IMR-90 (cell line): Measurements from ENCODE around the gene TAL1. TPM values are rescaled to one million over a fixed set of nuclear protein-coding genes. Genes with fewer than 3 reads are reported as not detected.

Experiments used
- ATAC-seq: fragments of 200-7000 bp; cut with Tn5 transposase; 2 replicates; pipeline ENCODE4 v1.9.1; 2020; ENCODE audit warnings: low read depth, mild to moderate bottlenecking, moderate library complexity
- BruUV-seq: library from RNA; stranded (reverse); fragments of 400-500 nt; replicated peaks from 2 replicates; lab custom pipeline; 2021; lab: Mats Ljungman, UMichigan
- CTCF ChIA-PET: fragments of 300-600 bp; formaldehyde crosslinking; extraction: SDS; loops from one replicate; lab custom pipeline; 2021; ENCODE audit warnings: antibody characterized with exemption; lab: Yijun Ruan, JAX
- POLR2A ChIA-PET: fragments of 300-600 bp; sonication (Branson Sonifier 250); formaldehyde crosslinking; loops from one replicate; lab custom pipeline; 2022; ENCODE audit warnings: antibody characterized with exemption; ENCODE audit not compliant: unreplicated experiment; lab: Charles Lee
- DNase-seq: peaks from one replicate; pipeline ENCODE4 v3.0.0; 2013
- H2AFZ ChIP-seq: replicated peaks from 2 replicates; pipeline ENCODE3; 2013; ENCODE audit warnings: low read length, mild to moderate bottlenecking; ENCODE audit not compliant: poor library complexity
- H2AK5ac ChIP-seq: 2 replicates; pipeline ENCODE4 v1.6.1; 2013; ENCODE audit warnings: low read depth, low read length, inconsistent platforms
- H2AK9ac ChIP-seq: replicated peaks from 2 replicates; pipeline ENCODE3; 2013; ENCODE audit warnings: mild to moderate bottlenecking, low read depth, low read length, moderate library complexity; ENCODE audit not compliant: poor library complexity
- H2BK120ac ChIP-seq: 2 replicates; pipeline ENCODE4 v1.6.1; 2013; ENCODE audit warnings: low read depth, low read length, inconsistent platforms
- H2BK15ac ChIP-seq: 3 replicates; pipeline ENCODE4 v1.6.1; 2013; ENCODE audit warnings: low read depth, low read length, inconsistent platforms
- H2BK20ac ChIP-seq: 2 replicates; pipeline ENCODE4 v1.6.1; 2013; ENCODE audit warnings: low read depth, mild to moderate bottlenecking, inconsistent platforms, low read length, moderate library complexity
- H2BK5ac ChIP-seq: 2 replicates; pipeline ENCODE4 v1.6.1; 2013; ENCODE audit warnings: mild to moderate bottlenecking, low read depth, low read length, inconsistent platforms; ENCODE audit not compliant: poor library complexity, severe bottlenecking
- H3K14ac ChIP-seq: replicated peaks from 2 replicates; pipeline ENCODE4 v1.6.1; 2013; ENCODE audit warnings: low read depth, low read length, inconsistent platforms
- H3K18ac ChIP-seq: 2 replicates; pipeline ENCODE4 v1.6.1; 2013; ENCODE audit warnings: low read depth, low read length, control low read depth
- H3K23ac ChIP-seq: 2 replicates; pipeline ENCODE4 v1.6.1; 2013; ENCODE audit warnings: low read depth, low read length, inconsistent platforms
- H3K27ac ChIP-seq: 2 replicates; pipeline ENCODE4 v1.5.1; 2013; ENCODE audit warnings: mild to moderate bottlenecking, control low read depth, low read length; ENCODE audit not compliant: insufficient read depth
- H3K27me3 ChIP-seq: 2 replicates; pipeline ENCODE4 v1.6.1; 2013; ENCODE audit warnings: low read length; ENCODE audit not compliant: control insufficient read depth, insufficient read depth
- H3K36me3 ChIP-seq: 2 replicates; pipeline ENCODE4 v1.6.1; 2013; ENCODE audit warnings: low read length, mixed read lengths; ENCODE audit not compliant: control insufficient read depth, insufficient read depth
- H3K4ac ChIP-seq: 2 replicates; pipeline ENCODE4 v1.6.1; 2013; ENCODE audit warnings: low read depth, low read length, inconsistent platforms
- H3K4me1 ChIP-seq: 2 replicates; pipeline ENCODE4 v1.6.1; 2013; ENCODE audit warnings: low read length, mixed read lengths; ENCODE audit not compliant: control insufficient read depth, insufficient read depth
- H3K4me2 ChIP-seq: 2 replicates; pipeline ENCODE4 v1.6.1; 2013; ENCODE audit warnings: low read depth, mild to moderate bottlenecking, control low read depth, low read length, moderate library complexity
- H3K4me3 ChIP-seq: 2 replicates; pipeline ENCODE4 v1.5.1; 2013; ENCODE audit warnings: low read depth, mild to moderate bottlenecking, control low read depth, low read length, moderate library complexity; ENCODE audit not compliant: insufficient read depth
- H3K56ac ChIP-seq: 2 replicates; pipeline ENCODE4 v1.6.1; 2013; ENCODE audit warnings: low read length, inconsistent platforms; ENCODE audit not compliant: insufficient read depth; ENCODE audit errors: extremely low read depth
- H3K79me1 ChIP-seq, 2 experiments: 2 replicates each; pipeline ENCODE4 v1.6.1; 2013; ENCODE audit warnings: low read length in 2 of 2, inconsistent platforms in 1 of 2, low read depth in 1 of 2
- H3K9ac ChIP-seq: 2 replicates; pipeline ENCODE4 v1.6.1; 2013; ENCODE audit warnings: low read depth, low read length, control low read depth
- H3K9me1 ChIP-seq: 2 replicates; pipeline ENCODE4 v1.6.1; 2013; ENCODE audit warnings: low read length, inconsistent platforms; ENCODE audit not compliant: insufficient read depth
- H3K9me3 ChIP-seq: 2 replicates; pipeline ENCODE4 v1.6.1; 2013; ENCODE audit warnings: low read length; ENCODE audit not compliant: control insufficient read depth, insufficient read depth
- H4K20me1 ChIP-seq: 2 replicates; pipeline ENCODE4 v1.6.1; 2013; ENCODE audit warnings: low read length, inconsistent platforms; ENCODE audit not compliant: insufficient read depth
- H4K5ac ChIP-seq: 2 replicates; pipeline ENCODE4 v1.6.1; 2013; ENCODE audit warnings: mild to moderate bottlenecking, low read depth, low read length, control low read depth
- H4K8ac ChIP-seq, 2 experiments: 2 replicates each; pipeline ENCODE4 v1.6.1; 2013; ENCODE audit warnings: low read depth in 2 of 2, low read length in 2 of 2, control low read depth in 1 of 2, inconsistent platforms in 1 of 2
- H4K91ac ChIP-seq: 2 replicates; pipeline ENCODE4 v1.6.1; 2013; ENCODE audit warnings: low read depth, low read length, inconsistent platforms; ENCODE audit not compliant: insufficient read depth
- BHLHE40 ChIP-seq: fragments of 150-350 bp; IDR thresholded peaks from 2 replicates; pipeline ENCODE4 v1.6.1; 2016; ENCODE audit warnings: mild to moderate bottlenecking, low read depth, low read length
- FOS ChIP-seq: fragments of 150-350 bp; IDR thresholded peaks from 2 replicates; pipeline ENCODE4 v1.6.1; 2016; ENCODE audit warnings: low read depth, low read length
- MAFK ChIP-seq: IDR thresholded peaks from 2 replicates; pipeline ENCODE4 v1.6.1; 2012; ENCODE audit warnings: low read depth, low read length, improper control_type of control experiment
- MXI1 ChIP-seq: IDR thresholded peaks from 2 replicates; pipeline ENCODE4 v1.6.1; 2012; ENCODE audit warnings: low read depth, mild to moderate bottlenecking, low read length, moderate library complexity, borderline replicate concordance
- NFE2L2 ChIP-seq: fragments of 150-350 bp; IDR thresholded peaks from 2 replicates; pipeline ENCODE4 v1.6.1; 2016; ENCODE audit warnings: low read depth, mild to moderate bottlenecking, low read length
- USF2 ChIP-seq: fragments of 150-350 bp; IDR thresholded peaks from 2 replicates; pipeline ENCODE4 v1.6.1; 2017; ENCODE audit warnings: mild to moderate bottlenecking, antibody characterized with exemption, low read length, low read depth
- WGBS, 2 experiments: methylation state at CpG; one replicate each; pipeline versions ENCODE4 v1.1.5 to v1.1.7; 2013; ENCODE audit warnings: missing lambda C conversion rate in 2 of 2; ENCODE audit not compliant: insufficient read length in 1 of 2; ENCODE audit errors: extremely low coverage in 2 of 2; 5-methylcytosine and 5-hydroxymethylcytosine counted together
- dilution Hi-C: fragments of 300-500 bp; cut with HindIII; formaldehyde crosslinking; loops from one replicate; pipeline ENCODE4 v1.14.3; 2018; ENCODE audit warnings: low sequenced_read_pairs; ENCODE audit not compliant: unreplicated experiment
- in situ Hi-C: fragments of 300-500 bp; cut with MboI; formaldehyde crosslinking; loops from 3 replicates; pipeline ENCODE4 v1.14.3; 2019; ENCODE audit warnings: low sequenced_read_pairs, inconsistent platforms, mixed read lengths
- intact Hi-C: fragments of 100-400 bp; cut with micrococcal nuclease; formaldehyde crosslinking; loops from 2 replicates; pipeline ENCODE4 v1.10.0; 2022
- polyA plus RNA-seq, 3 experiments: library from polyadenylated mRNA; depleted of rRNA; stranded (reverse); fragments of >200 nt; gene quantifications; 2 replicates each; pipeline ENCODE4 v1.2.3, GENCODE V29; 2012; ENCODE audit warnings: low replicate concordance in 1 of 3
- total RNA-seq: library from RNA; depleted of rRNA; stranded (reverse); fragments of >200 nt; gene quantifications from 2 replicates; pipeline ENCODE4 v1.2.3, GENCODE V29; 2012

TAL1 gene
- total and polyA plus RNA-seq, 2 of the 4 experiments (the other 2 are of a cell fraction): not detected

GRCh38 chr1:47201179-47201578 lies 30.8 kb downstream of the TAL1 start:
- ATAC-seq: peak; percentile 80
- no peaks in the 10 kb centered on the region for H3K9me3 ChIP-seq
- in situ Hi-C loops (no loop called here), dilution Hi-C loops (no loop called here), intact Hi-C loops (no loop called here)
- H3K27ac ChIP-seq: no peak overlapping the region
- peak; percentile 29 for DNase-seq
- H3K36me3 ChIP-seq: no peaks in the 10 kb centered on the region
- no peak overlapping the region for H2AK5ac ChIP-seq
- H3K79me1 ChIP-seq: no peaks in the 10 kb centered on the region
- H2BK15ac ChIP-seq: no peak overlapping the region
- H2BK5ac ChIP-seq: no peak overlapping the region
- no peak overlapping the region for H2AK9ac ChIP-seq
- no TSS peak for BruUV-seq
- no peak overlapping the region for H3K56ac ChIP-seq
- POLR2A ChIA-PET: no interaction called here
- H3K4me1 ChIP-seq: no peaks in the 10 kb centered on the region
- H4K8ac ChIP-seq: no peak overlapping the region
- TF ChIP-seq MXI1 (peak; percentile 30; the same call in 1 of the 2 replicates), FOS (no peak), BHLHE40 (peak; percentile 74; the same call in 1 of the 2 replicates), NFE2L2 (no peak), MAFK (no peak), USF2 (no peak)
- no peak overlapping the region for H2BK120ac ChIP-seq
- no peak overlapping the region for H3K4ac ChIP-seq
- H4K5ac ChIP-seq: no peak overlapping the region
- no peak overlapping the region for H3K18ac ChIP-seq
- H2BK20ac ChIP-seq: no peak overlapping the region
- H3K14ac ChIP-seq: no peak overlapping the region
- no peak overlapping the region for H3K23ac ChIP-seq
- no peak overlapping the region for H3K9ac ChIP-seq
- H3K4me2 ChIP-seq: no peak overlapping the region
- no peak overlapping the region for H2AFZ ChIP-seq
- no peak overlapping the region for H4K91ac ChIP-seq
- no peak overlapping the region for H3K4me3 ChIP-seq
- CTCF ChIA-PET: no interaction called here
- no CpG with 5 or more reads among the region's 4 CpGs for WGBS, 2 experiments
- H3K27me3 ChIP-seq: peaks cover 15% of the 10 kb centered on the region; the same call in 1 of the 2 replicates
- H4K20me1 ChIP-seq: no peaks in the 10 kb centered on the region
- no peaks in the 10 kb centered on the region for H3K9me1 ChIP-seq
